ENCODE results near the gene FTCD. TPM values are rescaled to one million over a fixed set of nuclear protein-coding genes. Genes with fewer than 3 reads are reported as not detected.
"Not testable (repeated sequence)": the region's sequence is repeated elsewhere in the genome, so short reads cannot be mapped to it uniquely, and the experiment has no call there.

Gene FTCD
- total RNA-seq, 1 donor from 2014 or later: not detected

- no peak for DNase-seq
Observed at GRCh38 chr21:46111857-46112724, 43.3 kb downstream of the FTCD start.

- DNase-seq: no peak
Observed at GRCh38 chr21:46111193-46111571, 44.2 kb downstream of the FTCD start.

- DNase-seq: no peak
Observed at GRCh38 chr21:46110499-46111192, 44.7 kb downstream of the FTCD start.

- no peak for DNase-seq
Observed at GRCh38 chr21:46109313-46110221, 45.8 kb downstream of the FTCD start.

- DNase-seq: no peak
Observed at GRCh38 chr21:46108827-46109312, 46.5 kb downstream of the FTCD start.

GRCh38 chr21:46107376-46107775 is 48.0 kb downstream of the FTCD start:
- not testable (repeated sequence) for DNase-seq

GRCh38 chr21:46104104-46104503 is 51.3 kb downstream of the FTCD start:
- DNase-seq: no peak

- no peak for DNase-seq
Observed at GRCh38 chr21:46100906-46101305, 54.5 kb downstream of the FTCD start.

- DNase-seq: no peak
Observed at GRCh38 chr21:46100426-46100825, 55.0 kb downstream of the FTCD start.

GRCh38 chr21:46100020-46100419 is 55.4 kb downstream of the FTCD start:
- no peak for DNase-seq

GRCh38 chr21:46099476-46099875 is 55.9 kb downstream of the FTCD start:
- no peak for DNase-seq

GRCh38 chr21:46098303-46099141 is 56.9 kb downstream of the FTCD start:
- no peak for DNase-seq

- DNase-seq: no peak
Observed at GRCh38 chr21:46097336-46098293, 57.8 kb downstream of the FTCD start, which contains the start of gene COL6A2. Gene COL6A2 (plus strand): TSS chr21:46098112.

GRCh38 chr21:46096596-46097335 is 58.6 kb downstream of the FTCD start:
- DNase-seq: no peak

GRCh38 chr21:46095814-46096595 is 59.4 kb downstream of the FTCD start:
- DNase-seq: no peak

GRCh38 chr21:46095083-46095719 is 60.2 kb downstream of the FTCD start:
- DNase-seq: no peak

- DNase-seq: no peak
Observed at GRCh38 chr21:46094401-46095082, 60.8 kb downstream of the FTCD start.

Data from occipital lobe (tissue), 2 donors.